H1 (cell line): ENCODE data around the gene STX19. TPM values are rescaled to one million over a fixed set of nuclear protein-coding genes. Genes with fewer than 3 reads are reported as not detected.

Experiments used
- ATF2 ChIP-seq: IDR thresholded peaks from 2 replicates; pipeline ENCODE4 v1.6.1; 2012; ENCODE audit warnings: low read length, inconsistent platforms
- ATF3 ChIP-seq: IDR thresholded peaks from 2 replicates; pipeline ENCODE4 v1.6.1; 2011; ENCODE audit warnings: low read depth, mild to moderate bottlenecking, low read length; ENCODE audit not compliant: insufficient read depth
- HDAC6 ChIP-seq: IDR thresholded peaks from one replicate; pipeline ENCODE4 v1.7.1; 2012; ENCODE audit warnings: low read depth, mild to moderate bottlenecking, inconsistent platforms, low read length, moderate library complexity
- polyA plus RNA-seq, 7 experiments: library from polyadenylated mRNA; depleted of rRNA in 3 of 7; stranded (reverse) in 5 of 7; unstranded in 2 of 7; fragments of >200 nt in 5 of 7; fragments of 200-250 nt in 2 of 7; gene quantifications; 1 replicate in 5 of 7; 2 replicates in 1 of 7; 4 replicates in 1 of 7; pipeline versions ENCODE4 v1.2.1 to v1.2.3, GENCODE V29; 2011 to 2013; ENCODE audit warnings: missing spikeins in 2 of 7, mixed read lengths in 2 of 7
- total RNA-seq: library from RNA; stranded (reverse); fragmentation: NEBNext Ultra II Directional; extraction: Animal tissue kit (Norgen Biotek cat#: 25700); gene quantifications from 2 replicates; pipeline ENCODE4 v1.2.1, GENCODE V29; 2021

Gene STX19
- total and polyA plus RNA-seq, 2 of the 8 experiments (the other 6 are each of a cell fraction or from before 2014, with no cell fraction given) = not detected

GRCh38 chr3:93984618-93985017 lies 43.8 kb downstream of the STX19 start (continued):
- TF ChIP-seq ATF2 = no peak
- TF ChIP-seq ATF3 = no peak
- no peak for TF ChIP-seq HDAC6
